SK-N-MC (cell line): Measurements from ENCODE around the gene ABCA6.

Experiments
- EZH2 ChIP-seq: fragments of 200-600 bp; sonication (generic); IDR thresholded peaks from one replicate; pipeline ENCODE4 v1.6.1; 2017; ENCODE audit warnings: antibody characterized with exemption
- FOXP2 ChIP-seq: optimal IDR thresholded peaks from 2 replicates; pipeline ENCODE3; 2011; ENCODE audit warnings: mild to moderate bottlenecking, moderate library complexity; ENCODE audit not compliant: insufficient read depth; ENCODE audit errors: extremely low read length, control extremely low read depth
- POLR2AphosphoS5 ChIP-seq: IDR thresholded peaks from 2 replicates; pipeline ENCODE4 v1.6.1; 2012; ENCODE audit warnings: mild to moderate bottlenecking, low read depth, low read length, borderline replicate concordance

GRCh38 chr17:69050999-69051775 lies 90.5 kb downstream of the ABCA6 start:
- TF ChIP-seq EZH2 (no peak), POLR2AphosphoS5 (no peak), FOXP2 (no peak)
